Measurements from ENCODE around the gene PRIMPOL. TPM values are rescaled to one million over a fixed set of nuclear protein-coding genes. Genes with fewer than 3 reads are reported as not detected.
A peak's percentile ranks its signal among the peaks of the same experiment; 100 is the strongest.

The PRIMPOL gene
- total RNA-seq, 2 experiments from 2014 or later, result 4.2 TPM

- no peak for TF ChIP-seq CTCF (IDR thresholded peaks at IDR 0.05)
- H3K27ac ChIP-seq (ENCODE audit: low read depth in 1 of 2, low read length in 2 of 2), result no peak overlapping the region
- no peaks in the 10 kb centered on the region for H3K9me3 ChIP-seq (ENCODE audit: control insufficient read depth in 1 of 2, insufficient read depth in 1 of 2, low read length in 2 of 2)
- Mint-ChIP-seq H3K4me3 (no peak overlapping the region), H3K27me3 (no peaks in the 10 kb centered on the region), H3K27ac (no peak overlapping the region), H3K36me3 (ENCODE audit: low read depth) (peaks cover 39% of the 10 kb centered on the region), H3K9me3 (no peaks in the 10 kb centered on the region), H3K4me1 (ENCODE audit: low read depth) (peaks cover 30% of the 10 kb centered on the region)
- CTCF ChIA-PET, result no interaction called here
- no peak for DNase-seq
- no peak for ATAC-seq (ENCODE audit: poor library complexity)
- no peak overlapping the region for H3K4me3 ChIP-seq (ENCODE audit: low read length)
- POLR2A ChIA-PET, result no interaction called here
- H3K36me3 ChIP-seq (ENCODE audit: insufficient read depth, low read length), result peaks cover 10% of the 10 kb centered on the region
- H3K4me1 ChIP-seq (ENCODE audit: insufficient read depth, low read length), result peaks cover 16% of the 10 kb centered on the region
- H3K27me3 ChIP-seq (ENCODE audit: control insufficient read depth in 1 of 2, insufficient read depth in 2 of 2, low read length in 2 of 2), result no peaks in the 10 kb centered on the region
- intact Hi-C loops (cut with DNase I, micrococcal nuclease), result no loop called here
Observed at GRCh38 chr4:184666670-184667069, 17.1 kb downstream of the PRIMPOL start.

DNA sequence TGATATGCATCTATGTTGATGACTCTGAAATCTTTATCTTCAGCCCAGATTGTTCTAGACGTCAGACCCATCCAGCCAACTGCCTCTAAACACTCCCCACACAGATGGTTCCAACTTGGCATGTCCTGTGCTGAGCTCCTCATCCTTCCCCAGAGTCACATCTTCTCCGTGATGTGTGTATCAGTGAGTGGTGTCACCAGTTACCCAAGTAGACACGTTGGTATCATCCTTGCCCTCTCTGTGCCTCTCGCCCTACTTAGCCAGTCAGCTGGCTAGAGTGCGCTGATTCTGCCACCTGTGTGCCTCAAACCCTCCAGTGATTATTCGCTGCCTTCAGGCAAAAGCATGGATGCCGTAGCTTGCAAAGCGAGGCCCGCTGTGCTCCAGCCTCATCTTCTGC, 18.6 kb downstream of the PRIMPOL start:
- POLR2A ChIA-PET, result interaction anchor here (2.1 kb wide), 1 partner anchor 66 kb away, joined by 6 read pairs; the partner anchor contains the start of gene CENPU
- peak overlapping the region in 1 of 2 donors; percentile 49 for H3K27ac ChIP-seq (ENCODE audit: low read depth in 1 of 2, low read length in 2 of 2)

DNA sequence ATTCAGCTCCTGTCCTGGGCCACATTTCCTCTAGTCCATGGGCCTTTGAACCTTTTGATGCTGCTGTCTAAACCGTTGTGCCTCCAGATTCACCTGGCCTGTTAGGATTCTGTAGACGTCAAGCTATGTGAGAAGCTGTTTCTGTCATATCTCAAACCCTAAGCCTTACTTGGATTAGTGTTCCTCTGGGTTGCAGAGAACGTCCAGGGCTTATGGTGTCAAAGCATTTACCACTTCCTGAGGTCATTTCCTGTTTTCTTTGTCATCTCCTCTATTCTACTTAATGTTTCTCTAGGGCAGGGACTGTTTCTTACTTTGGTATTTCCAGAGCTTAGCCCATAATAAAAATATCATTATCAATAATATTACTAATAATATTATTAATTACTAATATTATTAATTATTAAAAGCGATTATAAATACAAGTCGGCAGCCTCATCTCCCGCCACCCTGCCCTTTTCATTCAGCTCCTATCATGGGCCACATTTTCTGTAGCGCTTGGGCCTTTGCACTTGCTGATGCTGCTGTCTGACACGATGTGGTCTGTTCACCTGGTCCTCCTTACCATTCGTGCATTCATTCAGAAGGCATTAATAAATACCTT, 19.1 kb downstream of the PRIMPOL start:
- H3K36me3 Mint-ChIP-seq (ENCODE audit: low read depth), result peaks cover 50% of the 10 kb centered on the region

More for the DNA sequence above, 18.6 kb downstream of the PRIMPOL start:
- H3K36me3 Mint-ChIP-seq (ENCODE audit: low read depth), result peaks cover 50% of the 10 kb centered on the region
- DNase-seq (no peak), ATAC-seq (ENCODE audit: poor library complexity) (peak; percentile 29)
- H3K27me3 Mint-ChIP-seq, result no peaks in the 10 kb centered on the region
- peaks cover 30% of the 10 kb centered on the region for H3K4me1 Mint-ChIP-seq (ENCODE audit: low read depth)
- H3K9me3 ChIP-seq (ENCODE audit: control insufficient read depth in 1 of 2, insufficient read depth in 1 of 2, low read length in 2 of 2), result no peaks in the 10 kb centered on the region
- peaks cover 21% of the 10 kb centered on the region for H3K36me3 ChIP-seq (ENCODE audit: insufficient read depth, low read length)
- CTCF ChIA-PET, result no interaction called here
- H3K9me3 Mint-ChIP-seq, result no peaks in the 10 kb centered on the region
- H3K27ac Mint-ChIP-seq, result peak overlapping the region; percentile 67
- H3K4me1 ChIP-seq (ENCODE audit: insufficient read depth, low read length), result peaks cover 16% of the 10 kb centered on the region
- TF ChIP-seq CTCF (IDR thresholded peaks at IDR 0.05), result no peak
- H3K4me3 ChIP-seq (ENCODE audit: low read length), result no peak overlapping the region
- intact Hi-C loops (cut with DNase I, micrococcal nuclease), result no loop called here
- H3K27me3 ChIP-seq (ENCODE audit: control insufficient read depth in 1 of 2, insufficient read depth in 2 of 2, low read length in 2 of 2), result no peaks in the 10 kb centered on the region
- H3K4me3 Mint-ChIP-seq, result no peak overlapping the region

More for the DNA sequence above, 19.1 kb downstream of the PRIMPOL start:
- peak overlapping the region in 1 of 2 donors; percentile 49 for H3K27ac ChIP-seq (ENCODE audit: low read depth in 1 of 2, low read length in 2 of 2)
- no peak overlapping the region for H3K4me3 ChIP-seq (ENCODE audit: low read length)
- Mint-ChIP-seq H3K9me3 (no peaks in the 10 kb centered on the region), H3K4me3 (no peak overlapping the region), H3K27me3 (no peaks in the 10 kb centered on the region), H3K27ac (peak overlapping the region; percentile 67), H3K4me1 (ENCODE audit: low read depth) (peaks cover 30% of the 10 kb centered on the region)
- no peaks in the 10 kb centered on the region for H3K9me3 ChIP-seq (ENCODE audit: control insufficient read depth in 1 of 2, insufficient read depth in 1 of 2, low read length in 2 of 2)
- no peaks in the 10 kb centered on the region for H3K27me3 ChIP-seq (ENCODE audit: control insufficient read depth in 1 of 2, insufficient read depth in 2 of 2, low read length in 2 of 2)
- POLR2A ChIA-PET, result interaction anchor here (2.1 kb wide), 1 partner anchor 65 kb away, joined by 6 read pairs; the partner anchor contains the start of gene CENPU
- DNase-seq (peak in 4 of 14 experiments; percentile 8 to 73 (median 42)), ATAC-seq (ENCODE audit: poor library complexity) (peak; percentile 62)
- intact Hi-C loops (cut with DNase I, micrococcal nuclease), result no loop called here
- H3K36me3 ChIP-seq (ENCODE audit: insufficient read depth, low read length), result peaks cover 21% of the 10 kb centered on the region
- CTCF ChIA-PET, result no interaction called here
- peaks cover 16% of the 10 kb centered on the region for H3K4me1 ChIP-seq (ENCODE audit: insufficient read depth, low read length)
- no peak for TF ChIP-seq CTCF (IDR thresholded peaks at IDR 0.05)

Data from CD4-positive, alpha-beta T cell (primary cell).